Measurements from ENCODE around the gene ZG16. TPM values are rescaled to one million over a fixed set of nuclear protein-coding genes. Genes with fewer than 3 reads are reported as not detected.

The ZG16 gene
- total RNA-seq, 1 donor from 2014 or later, result not detected

- ATAC-seq, result no peak
- intact Hi-C loops (cut with DNase I), result no loop called here
- peak; percentile 78 for DNase-seq (ENCODE audit: low spot score)
Measured at GRCh38 chr16:29815032-29815721, 37.1 kb downstream of the ZG16 start.

- DNase-seq (ENCODE audit: low spot score) (peak; percentile 99), ATAC-seq (peak; percentile 88)
- intact Hi-C loops (cut with DNase I), result no loop called here
Measured at GRCh38 chr16:29815793-29816693, 38.0 kb downstream of the ZG16 start, which contains the start of gene PAGR1. Gene PAGR1 (plus strand): TSS chr16:29816152. CDS start chr16:29816526, 374 bp downstream.

GRCh38 chr16:29816694-29817441 is 38.8 kb downstream of the ZG16 start:
- intact Hi-C loops (cut with DNase I), result no loop called here
- ATAC-seq, result peak; percentile 31
- DNase-seq (ENCODE audit: low spot score), result peak; percentile 76

GRCh38 chr16:29818082-29818481 is 40.0 kb downstream of the ZG16 start:
- intact Hi-C loops (cut with DNase I), result no loop called here
- ATAC-seq (no peak), DNase-seq (ENCODE audit: low spot score) (no peak)

- DNase-seq (ENCODE audit: low spot score), result no peak
- intact Hi-C loops (cut with DNase I), result no loop called here
- no peak for ATAC-seq
Measured at GRCh38 chr16:29819506-29819905, 41.5 kb downstream of the ZG16 start.

- ATAC-seq (peak; percentile 54), DNase-seq (ENCODE audit: low spot score) (peak; percentile 86)
- intact Hi-C loops (cut with DNase I), result no loop called here
Measured at GRCh38 chr16:29820271-29820701, 42.2 kb downstream of the ZG16 start, which contains the start of gene MVP. Gene MVP (plus strand): TSS chr16:29820462. CDS start chr16:29830550, 10,088 bp downstream.

GRCh38 chr16:29820730-29821642 is 42.9 kb downstream of the ZG16 start:
- ATAC-seq (peak; percentile 41), DNase-seq (ENCODE audit: low spot score) (no peak)
- intact Hi-C loops (cut with DNase I), result no loop called here

- ATAC-seq, result no peak
- DNase-seq (ENCODE audit: low spot score), result no peak
Measured at GRCh38 chr16:29821643-29822115, 43.6 kb downstream of the ZG16 start.

GRCh38 chr16:29824589-29825144 is 46.6 kb downstream of the ZG16 start:
- DNase-seq (ENCODE audit: low spot score) (no peak), ATAC-seq (peak; percentile 19)
- intact Hi-C loops (cut with DNase I), result no loop called here

More at GRCh38 chr16:29821643-29822115, 43.6 kb downstream of the ZG16 start:
- intact Hi-C loops (cut with DNase I), result no loop called here

GRCh38 chr16:29825145-29826044 is 47.3 kb downstream of the ZG16 start:
- intact Hi-C loops (cut with DNase I), result no loop called here
- ATAC-seq (peak; percentile 51), DNase-seq (ENCODE audit: low spot score) (no peak)

GRCh38 chr16:29826342-29826695 is 48.3 kb downstream of the ZG16 start:
- no peak for DNase-seq (ENCODE audit: low spot score)
- intact Hi-C loops (cut with DNase I), result no loop called here

GRCh38 chr16:29830774-29831173 is 52.7 kb downstream of the ZG16 start:
- intact Hi-C loops (cut with DNase I), result no loop called here
- DNase-seq (ENCODE audit: low spot score), result no peak
- ATAC-seq, result no peak

More at GRCh38 chr16:29826342-29826695, 48.3 kb downstream of the ZG16 start:
- ATAC-seq, result no peak

- DNase-seq (ENCODE audit: low spot score) (no peak), ATAC-seq (no peak)
- intact Hi-C loops (cut with DNase I), result no loop called here
Measured at GRCh38 chr16:29831490-29831889, 53.4 kb downstream of the ZG16 start.

Measured in sciatic nerve (tissue), 2 donors.